A549 (cell line): ENCODE results near the gene RHBG.

Source experiments
- CEBPB ChIP-seq, 2 experiments: fragments of >200 bp in 1 of 2; sonication (Bioruptor Twin) in 1 of 2; formaldehyde crosslinking in 1 of 2; IDR thresholded peaks; 2 replicates each; pipeline ENCODE4 v1.6.1; 2012 to 2016
- JUN ChIP-seq, 2 experiments: fragments of >200 bp; sonication (Bioruptor Twin); formaldehyde crosslinking; IDR thresholded peaks; 2 replicates in 1 of 2; 3 replicates in 1 of 2; pipeline ENCODE4 v1.6.1; 2016 to 2017
- MYC ChIP-seq: IDR thresholded peaks from 2 replicates; pipeline ENCODE4 v1.6.1; 2012; ENCODE audit warnings: mild to moderate bottlenecking, inconsistent platforms, low read length, improper control_type of control experiment, borderline replicate concordance
- POLR2A ChIP-seq: IDR thresholded peaks from 2 replicates; pipeline ENCODE4 v1.6.1; 2012; ENCODE audit warnings: mild to moderate bottlenecking, low read length
- RAD21 ChIP-seq, 2 experiments: fragments of >200 bp in 1 of 2; sonication (Bioruptor Twin) in 1 of 2; formaldehyde crosslinking in 1 of 2; IDR thresholded peaks in 1 of 2; conservative IDR thresholded peaks in 1 of 2; 2 replicates in 1 of 2; 3 replicates in 1 of 2; pipeline ENCODE4 v1.6.1; 2012 to 2018; ENCODE audit warnings: inconsistent platforms in 1 of 2
- TF ChIP-seq, protein P1 (sequence below): fragments of >200 bp; sonication (Bioruptor Twin); formaldehyde crosslinking; IDR thresholded peaks from 3 replicates; pipeline ENCODE4 v1.5.1; 2016
- TF ChIP-seq, protein P2 (sequence below): IDR thresholded peaks from 2 replicates; pipeline ENCODE4 v1.6.1; 2012

DNA sequence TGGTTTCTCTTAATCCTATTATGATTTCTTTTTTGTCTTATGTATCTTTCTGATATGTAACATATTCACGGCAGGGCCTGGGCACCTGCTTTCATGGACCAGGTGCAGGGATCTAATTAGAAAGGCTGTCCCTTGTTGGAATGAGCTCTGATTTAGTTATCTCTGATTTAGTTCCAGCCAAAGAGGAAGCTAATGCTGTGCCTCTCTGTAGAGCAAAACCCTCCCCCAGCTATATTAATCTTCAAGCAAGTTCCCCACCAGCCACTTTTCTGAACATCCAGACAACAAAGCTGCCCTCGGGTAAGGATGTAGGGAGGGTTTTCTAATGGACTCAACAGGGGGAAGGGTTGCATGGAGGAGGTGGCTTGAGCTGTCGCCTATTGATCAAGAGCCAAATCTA, 24.6 kb upstream of the RHBG start:
- TF ChIP-seq CEBPB (IDR thresholded peaks at IDR 0.05), result no peak
- TF ChIP-seq, protein P1, sequence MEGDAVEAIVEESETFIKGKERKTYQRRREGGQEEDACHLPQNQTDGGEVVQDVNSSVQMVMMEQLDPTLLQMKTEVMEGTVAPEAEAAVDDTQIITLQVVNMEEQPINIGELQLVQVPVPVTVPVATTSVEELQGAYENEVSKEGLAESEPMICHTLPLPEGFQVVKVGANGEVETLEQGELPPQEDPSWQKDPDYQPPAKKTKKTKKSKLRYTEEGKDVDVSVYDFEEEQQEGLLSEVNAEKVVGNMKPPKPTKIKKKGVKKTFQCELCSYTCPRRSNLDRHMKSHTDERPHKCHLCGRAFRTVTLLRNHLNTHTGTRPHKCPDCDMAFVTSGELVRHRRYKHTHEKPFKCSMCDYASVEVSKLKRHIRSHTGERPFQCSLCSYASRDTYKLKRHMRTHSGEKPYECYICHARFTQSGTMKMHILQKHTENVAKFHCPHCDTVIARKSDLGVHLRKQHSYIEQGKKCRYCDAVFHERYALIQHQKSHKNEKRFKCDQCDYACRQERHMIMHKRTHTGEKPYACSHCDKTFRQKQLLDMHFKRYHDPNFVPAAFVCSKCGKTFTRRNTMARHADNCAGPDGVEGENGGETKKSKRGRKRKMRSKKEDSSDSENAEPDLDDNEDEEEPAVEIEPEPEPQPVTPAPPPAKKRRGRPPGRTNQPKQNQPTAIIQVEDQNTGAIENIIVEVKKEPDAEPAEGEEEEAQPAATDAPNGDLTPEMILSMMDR, result no peak
- no peak for TF ChIP-seq MYC
- no peak for TF ChIP-seq RAD21 (conservative IDR thresholded peaks at IDR 0.05 in 1 of 2, IDR thresholded peaks at IDR 0.05 in 1 of 2)
- no peak for TF ChIP-seq JUN (IDR thresholded peaks at IDR 0.05)
- no peak for TF ChIP-seq POLR2A
- TF ChIP-seq, protein P2, sequence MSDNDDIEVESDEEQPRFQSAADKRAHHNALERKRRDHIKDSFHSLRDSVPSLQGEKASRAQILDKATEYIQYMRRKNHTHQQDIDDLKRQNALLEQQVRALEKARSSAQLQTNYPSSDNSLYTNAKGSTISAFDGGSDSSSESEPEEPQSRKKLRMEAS, result no peak
